NCI-H187 (cell line): ENCODE results near the gene CADPS.

Experiments used
- DNase-seq, 2 experiments: peaks; one replicate each; lab custom pipeline; 2025; lab: John Stamatoyannopoulos, UW

The CADPS gene

GRCh38 chr3:62421207-62421606, 454.0 kb downstream of the CADPS start:
- no peak for DNase-seq

GRCh38 chr3:62416144-62416543, 459.1 kb downstream of the CADPS start:
- no peak for DNase-seq

GRCh38 chr3:62415312-62415801, 459.9 kb downstream of the CADPS start:
- no peak for DNase-seq

GRCh38 chr3:62414786-62415185, 460.4 kb downstream of the CADPS start:
- DNase-seq = no peak

GRCh38 chr3:62413687-62414086, 461.5 kb downstream of the CADPS start:
- DNase-seq = no peak

GRCh38 chr3:62406945-62407344, 468.3 kb downstream of the CADPS start:
- no peak for DNase-seq

GRCh38 chr3:62405566-62405965, 469.6 kb downstream of the CADPS start:
- DNase-seq = no peak

GRCh38 chr3:62405135-62405534, 470.1 kb downstream of the CADPS start:
- DNase-seq = no peak

GRCh38 chr3:62404321-62404720, 470.9 kb downstream of the CADPS start:
- DNase-seq = no peak

GRCh38 chr3:62403765-62404164, 471.5 kb downstream of the CADPS start:
- no peak for DNase-seq

GRCh38 chr3:62392626-62393292, 482.5 kb downstream of the CADPS start:
- no peak for DNase-seq

GRCh38 chr3:62387251-62387650, 488.0 kb downstream of the CADPS start:
- no peak for DNase-seq

- DNase-seq = no peak
Observed at GRCh38 chr3:62379321-62379798, 495.9 kb downstream of the CADPS start.

GRCh38 chr3:62378921-62379320, 496.3 kb downstream of the CADPS start:
- no peak for DNase-seq

- no peak for DNase-seq
Observed at GRCh38 chr3:62378311-62378789, 496.9 kb downstream of the CADPS start.

GRCh38 chr3:62376906-62377877, 498.0 kb downstream of the CADPS start:
- no peak for DNase-seq

GRCh38 chr3:62376454-62376720, 498.8 kb downstream of the CADPS start:
- no peak for DNase-seq

- DNase-seq = no peak
Observed at GRCh38 chr3:62375655-62376453, 499.4 kb downstream of the CADPS start.

- DNase-seq = no peak
Observed at GRCh38 chr3:62374341-62375218, 500.6 kb downstream of the CADPS start.

- DNase-seq = no peak
Observed at GRCh38 chr3:62373714-62374333, 501.4 kb downstream of the CADPS start.

GRCh38 chr3:62373215-62373614, 502.0 kb downstream of the CADPS start, which contains the start of gene FEZF2:
TSS of gene FEZF2 (minus strand) at chr3:62373550. CDS start at chr3:62372868, 682 bp downstream.
- DNase-seq = no peak
